Astrocyte of the cerebellum (primary cell): ENCODE data around the gene HS1BP3.

Experiments
- DNase-seq: peaks from one replicate; pipeline ENCODE4 v3.0.0-alpha.2; 2011; ENCODE audit warnings: low read depth
- H3K4me3 ChIP-seq: 2 replicates; pipeline ENCODE4 v1.5.1; 2011; ENCODE audit warnings: mild to moderate bottlenecking, low read depth, low read length, moderate library complexity
- CTCF ChIP-seq: IDR thresholded peaks from 2 replicates; pipeline ENCODE4 v1.5.1; 2012; ENCODE audit warnings: low read length, low read depth, moderate library complexity, mild to moderate bottlenecking; ENCODE audit errors: missing control alignments
- in situ Hi-C: cut with HindIII; loops from 2 replicates; pipeline ENCODE4 v1.10.0; 2017; ENCODE audit warnings: low sequenced_read_pairs

HS1BP3 gene

GRCh38 chr2:20571644-20572215 is 79.2 kb downstream of the HS1BP3 start:
- DNase-seq, result no peak
- TF ChIP-seq CTCF, result no peak
- H3K4me3 ChIP-seq, result no peak overlapping the region
- in situ Hi-C loops, result no loop called here

- TF ChIP-seq CTCF, result no peak
- H3K4me3 ChIP-seq, result no peak overlapping the region
- in situ Hi-C loops, result no loop called here
- no peak for DNase-seq
Measured at GRCh38 chr2:20571231-20571630, 79.7 kb downstream of the HS1BP3 start.

- in situ Hi-C loops, result no loop called here
- no peak overlapping the region for H3K4me3 ChIP-seq
- no peak for DNase-seq
- no peak for TF ChIP-seq CTCF
Measured at GRCh38 chr2:20570249-20570648, 80.6 kb downstream of the HS1BP3 start.

GRCh38 chr2:20569464-20570223 is 81.3 kb downstream of the HS1BP3 start:
- DNase-seq, result no peak
- H3K4me3 ChIP-seq, result no peak overlapping the region
- TF ChIP-seq CTCF, result no peak
- in situ Hi-C loops, result no loop called here

GRCh38 chr2:20568501-20569463 is 82.1 kb downstream of the HS1BP3 start:
- no peak for DNase-seq
- no peak overlapping the region for H3K4me3 ChIP-seq
- no peak for TF ChIP-seq CTCF
- in situ Hi-C loops, result no loop called here

GRCh38 chr2:20567926-20568179 is 83.0 kb downstream of the HS1BP3 start:
- no peak for TF ChIP-seq CTCF
- in situ Hi-C loops, result no loop called here
- DNase-seq, result no peak
- H3K4me3 ChIP-seq, result no peak overlapping the region
